ENCODE results near the gene MEGF11.

DNA sequence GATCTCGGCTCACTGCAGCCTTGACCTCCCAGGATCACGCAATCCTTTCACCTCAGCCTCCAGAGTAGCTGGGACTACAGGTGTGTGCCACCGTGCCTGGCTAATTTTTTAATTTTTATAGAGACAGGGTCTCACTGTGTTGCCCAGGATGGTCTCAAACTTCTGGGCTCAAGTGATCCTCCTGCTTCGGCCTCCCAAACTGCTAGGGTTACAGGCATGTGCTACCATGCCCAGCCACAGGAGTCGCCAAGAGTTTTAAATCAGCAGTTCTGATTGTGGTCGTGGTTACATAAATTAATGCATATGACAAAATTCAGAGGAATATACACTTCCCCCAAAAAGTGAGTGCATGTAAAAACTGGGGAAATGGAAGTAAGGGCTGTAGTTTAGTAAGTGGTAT, 32.9 kb downstream of the MEGF11 start:
- TF ChIP-seq POLR2A (IDR thresholded peaks at IDR 0.05; ENCODE audit: low read depth, low read length) (no peak), TAF1 (IDR thresholded peaks at IDR 0.05; ENCODE audit: low read depth, low read length) (no peak)

All from GM12891 (cell line).